RCC 7860 (cell line): Measurements from ENCODE around the gene PTCSC3.

Experiments used
- DNase-seq: peaks from one replicate; pipeline ENCODE4 v3.0.0-alpha.2; 2015; ENCODE audit warnings: low spot score
- FAIRE-seq: peaks from 2 replicates; lab custom pipeline; 2012; peaks lifted over from hg19 to GRCh38; lab: Jason Lieb, UNC

PTCSC3 gene

DNA sequence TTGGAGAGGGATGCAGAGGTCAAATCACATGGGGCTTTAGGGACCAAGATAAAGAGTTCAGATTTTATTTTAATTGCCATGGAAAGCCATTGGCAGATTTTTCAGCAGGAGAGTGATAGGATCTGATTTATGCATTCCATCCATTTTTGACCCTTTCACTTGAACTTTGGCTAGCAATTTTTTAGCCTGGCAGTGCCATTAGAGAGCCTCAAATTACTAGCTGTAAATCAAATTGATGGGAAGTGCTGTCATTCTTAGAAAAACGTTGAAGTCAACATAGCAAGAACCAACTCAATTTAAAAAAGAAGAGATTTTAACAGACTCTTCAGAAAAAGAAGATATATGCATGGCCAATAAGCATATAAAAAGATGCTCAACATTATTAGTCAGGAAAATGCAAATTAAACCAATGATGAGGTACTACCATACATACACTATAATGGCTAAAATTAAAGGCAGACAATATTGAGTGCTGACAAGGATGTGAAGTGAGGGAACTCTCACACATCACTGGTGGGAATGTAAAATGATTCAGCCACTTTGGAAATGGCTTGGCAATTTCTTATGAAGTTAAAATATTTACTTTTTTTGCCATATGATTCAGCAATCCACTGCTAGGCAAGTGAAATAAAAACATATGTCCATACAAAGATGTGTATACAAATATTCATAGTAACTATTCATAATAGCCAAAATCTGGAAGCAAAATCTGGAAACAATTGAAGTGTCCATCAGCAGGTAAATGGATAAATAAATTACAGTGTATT is 89.7 kb downstream of the PTCSC3 start:
- DNase-seq = no peak
- no peak for FAIRE-seq

DNA sequence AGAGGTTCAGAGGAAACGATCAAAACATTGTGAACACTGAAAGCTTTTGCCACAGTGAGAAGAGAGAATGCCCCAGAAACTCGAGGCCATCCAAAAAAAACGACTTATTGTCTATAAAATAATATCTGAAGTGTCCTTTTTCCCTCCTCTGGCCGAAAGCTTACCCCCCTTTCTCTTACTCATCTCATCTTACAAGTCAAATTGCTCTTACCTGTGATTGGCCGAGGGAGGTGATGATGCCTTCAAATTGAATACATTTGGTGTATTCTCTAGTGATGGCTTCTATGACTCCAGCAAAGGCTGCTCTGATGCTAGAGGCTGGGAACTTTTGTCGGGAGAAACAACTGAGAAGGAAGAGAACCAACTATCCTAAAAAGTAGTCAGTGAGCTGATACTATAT is 90.7 kb downstream of the PTCSC3 start:
- DNase-seq (no peak), FAIRE-seq (no peak)
